Measurements from ENCODE around the gene TRIM2. TPM values are rescaled to one million over a fixed set of nuclear protein-coding genes. Genes with fewer than 3 reads are reported as not detected.

TRIM2 gene
- total and polyA plus RNA-seq, 12 donors: 6.2 to 130 (median 47.8) TPM

DNA sequence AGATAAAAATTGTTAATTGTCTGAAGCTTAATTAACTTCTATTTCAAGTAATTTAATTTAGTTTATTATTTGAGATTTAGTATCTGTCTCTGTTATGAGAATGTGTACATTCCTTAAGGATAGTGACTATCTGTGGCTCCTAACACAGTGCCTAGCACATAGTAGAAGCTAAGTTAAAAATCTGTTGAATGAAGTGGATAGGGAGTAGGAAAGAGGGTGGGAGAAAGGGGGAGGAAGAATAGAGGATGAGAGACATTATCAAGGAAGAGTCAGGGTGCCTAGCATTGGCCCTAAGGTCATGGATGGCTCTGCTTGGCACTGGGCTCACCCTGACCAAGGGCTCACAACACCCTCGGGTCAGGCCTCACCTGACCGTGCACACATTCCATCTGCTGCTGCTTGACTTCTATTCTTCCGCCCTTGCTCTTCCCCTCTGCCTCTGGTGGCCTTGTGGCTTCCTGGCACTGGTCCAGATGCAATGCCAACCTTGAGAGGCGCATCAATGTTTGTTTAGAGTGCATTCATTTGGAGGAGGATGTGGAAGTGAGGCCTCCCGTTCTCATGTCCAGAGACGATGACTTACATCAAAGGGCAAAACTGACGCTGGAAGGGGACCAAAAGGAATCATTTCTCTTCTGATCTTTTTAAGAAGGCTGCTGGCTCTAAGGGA is 42.3 kb downstream of the TRIM2 start:
- intact Hi-C loops (cut with DNase I): no loop called here
- Histone ChIP-seq H3K36me3 (replicated peaks in 1 of 2) (no peaks in the 10 kb centered on the region), H3K4me1 (replicated peaks in 1 of 2) (peaks cover 4 to 56% of the 10 kb centered on the region in 2 donors), H3K4me3 (no peak overlapping the region), H3K27ac (no peak overlapping the region), H3K9me3 (replicated peaks in 1 of 3) (no peaks in the 10 kb centered on the region), H3K27me3 (no peaks in the 10 kb centered on the region)
- no peak for TF ChIP-seq CTCF (IDR thresholded peaks at IDR 0.05)
- TF ChIP-seq POLR2A (IDR thresholded peaks at IDR 0.05): no peak
- peak in 5 of 7 donors; percentile 31 to 48 (median 41) for DNase-seq
- WGBS, 4 donors: 40 to 53% (median 49%) methylated on average over 5 to 7 of the region's 7 CpGs

DNA sequence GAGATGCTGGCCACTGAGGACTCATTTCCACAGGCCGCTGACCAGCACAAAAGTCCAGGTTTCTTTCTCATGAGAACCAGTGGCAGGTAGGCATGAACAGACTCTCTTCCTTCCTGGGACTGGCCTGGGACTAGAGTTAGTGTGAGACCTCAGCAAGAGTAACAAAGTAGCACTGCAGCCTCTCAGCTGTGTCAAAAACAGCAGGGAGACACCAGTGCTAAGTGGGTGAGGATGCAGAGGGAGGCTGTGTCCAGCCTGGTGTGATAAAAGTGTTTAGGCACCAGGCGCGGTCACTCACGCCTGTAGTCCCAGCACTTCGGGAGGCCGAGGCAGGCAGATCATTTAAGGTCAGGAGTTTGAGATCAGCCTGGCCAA is 42.9 kb downstream of the TRIM2 start:
- Histone ChIP-seq H3K27ac (peak overlapping the region in 1 of 5 donors; percentile 28), H3K4me3 (no peak overlapping the region), H3K9me3 (replicated peaks in 1 of 3) (no peaks in the 10 kb centered on the region), H3K36me3 (replicated peaks in 1 of 2) (no peaks in the 10 kb centered on the region), H3K4me1 (replicated peaks in 1 of 2) (peaks cover 4 to 51% of the 10 kb centered on the region in 2 donors), H3K27me3 (no peaks in the 10 kb centered on the region)
- WGBS, 4 donors: 74 to 84% (median 79%) methylated on average over 6 of the region's 6 CpGs
- intact Hi-C loops (cut with DNase I): no loop called here
- TF ChIP-seq POLR2A (IDR thresholded peaks at IDR 0.05): no peak
- TF ChIP-seq CTCF (IDR thresholded peaks at IDR 0.05): no peak
- no peak for DNase-seq

GRCh38 chr4:153248641-153249198 is 44.5 kb downstream of the TRIM2 start:
- peak in 1 of 7 donors; percentile 26 for DNase-seq
- intact Hi-C loops (cut with DNase I): no loop called here

More at GRCh38 chr4:153248641-153249198, 44.5 kb downstream of the TRIM2 start:
- WGBS, 4 donors: 16 to 33% (median 19%) methylated on average over 8 to 14 of the region's 14 CpGs
- no peaks in the 10 kb centered on the region for H3K9me3 ChIP-seq (replicated peaks in 1 of 3)
- H3K36me3 ChIP-seq (replicated peaks in 1 of 2): no peaks in the 10 kb centered on the region
- peak overlapping the region in 1 of 5 donors; percentile 9 for H3K27ac ChIP-seq
- H3K4me3 ChIP-seq: peak overlapping the region in 3 of 4 donors; percentile 0 to 68 (median 38)
- H3K4me1 ChIP-seq (replicated peaks in 1 of 2): peaks cover 4 to 35% of the 10 kb centered on the region in 2 donors
- H3K27me3 ChIP-seq: no peaks in the 10 kb centered on the region
- TF ChIP-seq CTCF (IDR thresholded peaks at IDR 0.05): no peak

All from adrenal gland (tissue), 12 donors.